ENCODE measurements around the gene ATP6V1B1.

Gene ATP6V1B1

DNA sequence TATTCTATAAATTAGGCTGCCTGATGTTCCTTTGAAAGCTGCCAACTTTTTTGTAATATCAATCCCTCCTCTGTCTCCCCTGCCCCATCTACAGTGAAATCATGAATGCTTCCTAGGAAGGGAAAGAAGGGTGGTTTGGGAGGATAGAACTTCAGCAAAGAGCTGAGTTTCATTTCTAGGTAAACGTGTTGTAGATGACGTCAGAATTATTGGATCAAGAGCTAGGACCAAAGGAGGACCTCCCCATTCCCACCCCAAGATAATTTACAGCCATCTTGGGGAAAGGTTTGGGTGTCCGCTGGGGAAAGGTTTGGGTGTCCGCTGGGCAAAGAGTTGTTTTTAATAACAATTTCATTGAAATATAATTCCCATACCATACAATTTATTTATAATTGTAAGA, 31.5 kb downstream of the ATP6V1B1 start:
- no peak for DNase-seq (ENCODE audit: low spot score)

DNA sequence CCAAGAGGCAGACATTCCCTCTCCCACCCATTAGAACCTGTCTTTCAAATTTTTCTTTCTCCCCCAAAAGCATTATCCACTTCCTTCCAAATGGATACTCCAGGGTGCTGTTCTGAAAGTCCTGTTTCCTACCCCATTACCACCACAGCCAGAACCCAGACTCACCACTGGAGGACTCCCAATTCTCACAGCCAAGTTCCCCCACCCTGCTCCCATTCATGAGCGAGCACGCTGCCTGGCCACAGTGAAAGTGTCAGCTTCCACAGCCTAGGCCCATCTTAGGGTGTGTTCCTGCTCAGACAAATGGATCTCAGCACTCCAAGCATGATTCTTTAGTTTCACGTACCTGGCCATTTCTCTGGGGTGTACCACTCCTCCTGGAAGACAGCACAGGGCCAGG, 38.9 kb downstream of the ATP6V1B1 start:
- no peak for DNase-seq (ENCODE audit: low spot score)

DNA sequence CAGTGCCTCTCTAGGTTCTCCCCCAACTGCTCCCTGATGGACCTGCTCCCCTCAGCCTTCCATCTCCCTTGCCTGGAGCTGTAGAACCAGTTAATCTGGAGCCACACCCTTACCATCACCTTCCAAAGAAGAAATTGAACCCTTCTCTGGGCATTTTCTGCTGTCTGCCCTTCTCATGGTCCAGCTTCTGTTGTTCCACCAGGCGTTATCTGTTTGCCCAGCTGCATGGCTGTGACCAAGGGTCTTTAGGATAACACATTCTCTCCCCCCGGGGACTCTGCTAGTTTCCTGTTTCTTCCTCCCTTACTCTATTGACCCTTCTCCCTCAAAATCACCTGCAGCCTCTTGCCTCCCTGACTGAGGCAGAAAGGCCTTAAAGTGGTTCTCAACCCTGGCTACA, 39.5 kb downstream of the ATP6V1B1 start:
- DNase-seq (ENCODE audit: low spot score): no peak

DNA sequence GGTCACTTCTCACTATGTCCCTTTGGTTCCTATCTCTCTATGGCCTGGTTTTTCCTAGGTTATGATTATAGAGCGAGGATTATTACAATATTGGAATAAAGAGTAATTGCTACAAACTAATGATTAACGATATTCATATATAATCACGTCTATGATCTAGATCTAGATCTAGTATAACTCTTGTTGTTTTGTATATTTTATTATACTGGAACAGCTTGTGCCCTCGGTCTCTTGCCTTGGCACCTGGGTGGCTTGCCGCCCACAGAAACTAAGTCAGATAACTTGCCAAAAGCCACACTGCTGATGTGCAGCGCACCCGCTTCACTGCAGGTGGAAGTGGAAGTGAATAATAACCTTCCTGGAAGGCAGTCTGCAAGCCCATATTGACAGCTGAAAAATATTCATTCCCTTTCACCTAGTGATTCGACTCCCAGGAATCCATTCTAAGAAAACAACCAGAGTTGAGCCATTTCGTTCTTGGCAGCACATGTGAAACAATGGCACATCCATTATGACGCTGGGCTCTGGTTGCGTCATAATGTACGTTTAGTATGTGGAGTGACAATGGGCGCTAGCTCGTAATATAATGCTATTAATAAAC, 42.0 kb downstream of the ATP6V1B1 start:
- DNase-seq (ENCODE audit: low spot score): peak; percentile 25

DNA sequence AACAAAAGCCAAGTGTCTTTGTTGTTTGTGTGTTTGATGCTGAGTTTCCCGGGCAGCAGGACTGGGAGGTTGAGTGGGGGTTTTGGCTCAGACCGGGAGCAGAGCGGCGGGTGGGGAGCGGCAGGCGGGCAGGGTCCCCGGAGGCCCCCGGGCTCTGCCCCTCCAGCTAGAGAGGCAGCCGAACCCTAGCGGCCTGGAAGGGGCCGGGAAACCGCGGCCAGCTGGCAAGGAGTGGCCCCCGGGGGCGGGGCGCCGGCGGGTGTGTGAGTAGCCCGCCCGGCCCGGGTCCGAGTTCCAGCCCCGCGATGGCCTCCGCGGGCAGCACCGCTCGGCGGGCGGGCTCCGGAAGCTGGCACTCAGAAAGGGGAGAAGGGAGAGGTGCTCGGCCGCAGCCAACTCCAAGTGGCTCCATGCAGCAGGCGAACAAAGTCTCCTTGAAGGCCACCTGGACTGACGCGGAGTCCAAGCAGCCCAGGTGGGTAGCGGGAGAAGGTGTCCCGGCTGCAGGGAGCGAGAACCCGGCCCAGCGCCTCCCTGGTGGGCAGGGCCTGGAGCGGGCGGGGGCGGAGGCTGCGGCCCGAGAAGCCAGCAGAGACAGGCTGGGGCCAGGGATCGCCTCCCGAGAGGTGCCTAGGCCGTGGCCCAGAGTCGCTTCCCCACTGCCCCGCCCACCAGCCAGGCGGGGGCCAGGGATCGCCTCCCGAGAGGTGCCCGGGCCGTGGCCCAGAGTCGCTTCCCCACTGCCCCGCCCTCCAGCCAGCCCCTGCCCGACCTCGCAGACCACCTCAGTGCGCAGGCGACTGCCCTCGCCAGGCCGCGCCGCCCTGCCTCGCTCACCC, 42.9 kb downstream of the ATP6V1B1 start, which contains the start of gene ANKRD53:
Gene ANKRD53, plus strand, starts transcription at position 290 of the 839 bp plus-strand sequence. Its CDS starts 16 bp downstream, at position 306.
- no peak for DNase-seq (ENCODE audit: low spot score)

DNA sequence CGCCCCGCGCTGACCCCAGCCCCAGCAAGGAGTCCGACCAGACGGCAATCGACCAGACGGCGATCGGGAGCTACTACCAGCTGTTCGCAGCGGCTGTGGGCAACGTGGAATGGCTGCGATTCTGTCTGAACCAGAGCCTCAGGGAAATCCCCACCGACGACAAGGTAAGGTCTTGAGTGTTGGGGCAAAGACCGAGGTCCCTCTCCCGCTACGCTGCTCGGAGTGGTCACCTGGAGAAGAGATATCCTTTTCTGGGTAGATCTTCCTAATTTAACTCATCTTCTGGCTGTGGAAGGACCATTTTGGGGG, 43.4 kb downstream of the ATP6V1B1 start:
- DNase-seq (ENCODE audit: low spot score): no peak

DNA sequence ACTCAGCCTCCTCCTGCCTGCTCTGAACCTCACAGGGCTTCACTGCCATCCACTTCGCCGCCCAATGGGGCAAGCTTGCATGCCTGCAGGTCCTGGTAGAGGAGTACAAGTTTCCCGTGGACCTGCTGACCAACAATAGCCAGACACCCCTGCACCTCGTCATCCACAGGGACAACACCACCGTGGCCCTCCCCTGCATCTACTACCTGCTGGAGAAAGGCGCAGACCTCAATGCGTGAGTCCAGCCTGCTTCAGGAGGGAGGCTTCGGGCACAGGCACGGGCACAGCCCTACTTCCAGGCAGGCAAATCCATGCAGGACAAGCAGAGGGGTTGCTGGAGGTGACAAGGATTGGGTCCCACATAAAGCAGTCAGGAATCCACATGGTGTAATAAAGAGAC, 43.9 kb downstream of the ATP6V1B1 start:
- DNase-seq (ENCODE audit: low spot score): no peak

DNA sequence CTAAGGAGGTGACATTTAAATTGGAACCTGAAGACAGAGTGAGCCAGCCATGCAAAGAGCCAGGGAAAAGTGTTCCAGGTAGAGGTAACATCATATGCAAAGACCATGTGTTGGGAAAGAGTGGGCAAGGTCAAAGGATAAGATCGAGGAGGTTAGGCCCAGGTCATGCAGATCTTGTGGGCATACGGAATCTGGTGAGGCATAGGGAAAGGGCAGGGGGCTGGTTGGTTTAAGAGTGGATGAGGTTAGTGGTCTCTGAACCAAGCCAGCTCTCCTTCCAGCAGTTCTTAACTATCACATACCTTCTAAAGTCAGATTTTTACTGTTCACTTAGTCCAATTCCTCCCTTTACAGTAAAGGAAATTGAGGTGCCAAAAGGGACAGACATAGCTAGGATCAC, 45.7 kb downstream of the ATP6V1B1 start:
- no peak for DNase-seq (ENCODE audit: low spot score)

DNA sequence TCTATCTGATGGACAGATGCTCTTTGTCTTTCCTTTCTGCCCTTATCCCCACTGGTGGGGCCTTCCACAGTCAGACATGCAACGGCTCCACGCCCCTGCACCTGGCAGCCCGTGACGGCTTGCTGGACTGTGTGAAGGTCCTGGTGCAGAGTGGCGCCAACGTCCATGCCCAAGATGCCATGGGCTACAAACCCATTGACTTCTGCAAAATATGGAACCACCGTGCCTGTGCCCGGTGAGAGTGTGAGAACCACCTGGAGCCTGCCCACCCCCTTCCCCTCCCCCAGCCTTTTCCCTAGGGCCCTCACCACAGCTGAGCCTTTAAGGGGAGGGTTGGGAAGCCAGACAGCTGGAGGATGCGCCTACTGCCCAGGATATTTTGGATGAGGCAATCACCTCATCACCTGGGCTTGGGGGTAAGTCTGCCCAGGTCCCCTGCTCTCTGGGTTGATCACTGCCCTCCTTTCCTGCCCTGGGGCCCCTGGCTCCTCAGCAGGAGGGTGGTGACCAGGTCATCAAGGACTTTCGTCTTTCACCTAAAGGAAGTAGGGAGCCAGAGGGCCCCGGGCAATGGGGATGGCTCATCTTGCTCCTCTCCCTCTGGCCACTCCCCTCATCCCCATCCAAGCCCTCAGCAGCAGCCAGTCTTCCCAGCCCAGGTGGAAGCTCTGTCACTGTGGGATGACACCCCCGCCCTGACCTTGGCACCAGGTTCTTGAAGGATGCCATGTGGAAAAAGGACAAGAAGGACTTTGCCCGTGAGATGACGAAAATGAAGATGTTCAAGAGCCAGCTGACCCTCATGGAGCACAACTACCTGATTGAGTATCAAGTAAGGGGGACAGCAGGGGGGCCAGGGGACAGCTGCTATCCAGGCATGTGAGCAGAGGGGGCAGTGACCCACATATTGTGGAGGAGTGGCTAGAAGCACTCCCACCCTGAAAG, 46.4 kb downstream of the ATP6V1B1 start:
- no peak for DNase-seq (ENCODE audit: low spot score)

DNA sequence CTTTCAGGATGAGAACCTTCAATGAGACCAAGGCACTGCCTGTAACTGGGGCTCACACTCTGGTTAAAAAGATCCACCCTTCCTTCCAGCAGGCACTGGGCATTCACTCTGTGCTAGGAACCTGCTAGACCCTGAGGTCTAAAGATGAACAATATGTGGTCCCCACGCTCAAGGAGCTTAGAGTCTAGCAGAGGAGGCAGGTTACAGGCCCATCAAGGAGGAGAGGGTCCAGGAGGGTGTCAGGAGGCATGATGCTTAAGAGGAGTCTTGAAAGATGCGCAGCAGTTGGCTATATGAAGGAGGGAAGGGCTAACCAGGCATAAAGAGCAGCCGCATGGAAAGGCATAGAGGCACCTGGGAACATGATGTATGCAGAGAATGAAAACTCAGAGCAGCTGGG, 47.3 kb downstream of the ATP6V1B1 start:
- DNase-seq (ENCODE audit: low spot score): no peak

DNA sequence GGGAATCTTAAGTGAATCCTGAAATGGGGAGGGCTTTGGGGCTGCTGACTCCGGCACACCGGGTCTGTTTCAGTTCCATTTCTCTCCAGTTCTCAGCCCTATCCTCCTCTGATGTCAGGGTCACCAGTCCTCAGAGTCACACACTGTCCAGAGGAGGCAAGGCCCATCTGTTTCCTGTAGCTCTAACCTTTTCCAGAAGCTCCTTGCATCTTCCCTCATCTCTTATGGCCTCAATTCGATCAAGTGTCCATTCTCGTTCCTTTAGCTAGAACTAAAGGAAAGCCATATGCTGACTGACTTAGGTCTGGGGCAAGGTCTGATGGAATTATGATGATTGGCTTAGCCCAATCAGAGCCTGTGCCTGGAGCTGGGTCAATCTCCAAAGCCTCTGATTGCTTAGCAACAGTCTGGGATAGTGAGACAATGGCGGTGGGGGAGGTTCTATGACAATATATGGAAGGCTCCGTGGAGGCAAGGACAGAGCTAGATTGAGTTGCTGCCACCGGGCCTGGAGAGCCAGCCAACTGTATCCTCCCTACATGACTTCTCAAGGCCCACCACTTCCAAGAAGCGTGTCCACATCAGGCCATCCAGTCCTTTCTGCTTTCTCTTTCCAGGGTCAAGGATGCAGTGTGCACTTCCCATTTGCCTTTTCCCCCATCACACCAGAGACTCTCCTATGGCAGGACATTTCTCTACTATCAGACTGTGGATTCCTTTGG, 48.0 kb downstream of the ATP6V1B1 start:
- no peak for DNase-seq (ENCODE audit: low spot score)

DNA sequence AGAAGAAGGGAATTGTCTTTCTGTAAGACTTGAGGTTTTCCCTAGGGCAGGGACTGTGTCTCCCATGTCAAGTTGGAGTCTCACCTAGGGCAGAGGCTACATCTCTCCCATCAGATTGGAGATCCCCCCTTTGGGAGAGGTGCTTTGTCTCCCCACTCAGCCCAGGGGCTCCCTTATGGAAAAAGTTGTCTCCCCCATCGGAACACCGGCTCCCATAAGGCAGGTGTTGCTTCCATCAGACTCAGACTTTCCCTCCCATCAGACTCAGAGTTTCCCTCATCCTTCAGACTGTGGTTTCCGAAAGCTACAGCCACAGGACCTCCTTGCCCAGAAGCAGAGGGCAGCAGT, 48.5 kb downstream of the ATP6V1B1 start:
- DNase-seq (ENCODE audit: low spot score): no peak

DNA sequence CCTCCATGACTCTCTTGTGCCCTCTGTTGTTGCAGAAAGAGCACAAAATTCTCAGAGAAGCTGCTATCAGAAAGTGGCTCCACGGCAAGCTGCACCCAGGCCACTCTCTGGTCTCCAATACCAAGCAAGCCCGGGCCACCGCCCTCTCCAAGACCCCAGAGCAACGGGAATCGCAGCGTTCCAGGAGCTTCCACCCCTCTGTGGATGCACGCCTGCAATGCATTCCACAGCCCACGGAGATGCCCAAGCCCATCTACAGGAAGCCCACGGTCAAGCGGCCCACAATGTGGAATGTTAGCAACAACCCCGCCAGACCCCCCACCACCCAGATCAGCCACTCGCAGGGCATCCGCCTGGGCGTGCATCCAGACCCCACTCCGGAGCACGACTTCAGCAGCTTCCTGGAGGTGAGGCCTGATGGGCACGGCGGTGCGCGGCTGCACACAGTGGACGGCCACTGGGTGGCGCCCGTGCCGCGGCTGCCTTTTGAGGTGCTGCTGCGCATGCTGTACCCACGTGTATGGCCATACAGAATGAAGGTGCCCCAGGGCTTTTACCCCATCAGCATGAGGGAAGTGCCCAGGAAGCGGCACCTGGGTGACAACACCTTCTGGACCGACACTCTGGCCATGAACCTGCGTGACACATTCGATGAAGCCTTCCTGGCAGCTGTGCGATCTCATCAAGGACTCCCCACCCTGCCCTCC, 49.0 kb downstream of the ATP6V1B1 start:
- DNase-seq (ENCODE audit: low spot score): peak; percentile 79

DNA sequence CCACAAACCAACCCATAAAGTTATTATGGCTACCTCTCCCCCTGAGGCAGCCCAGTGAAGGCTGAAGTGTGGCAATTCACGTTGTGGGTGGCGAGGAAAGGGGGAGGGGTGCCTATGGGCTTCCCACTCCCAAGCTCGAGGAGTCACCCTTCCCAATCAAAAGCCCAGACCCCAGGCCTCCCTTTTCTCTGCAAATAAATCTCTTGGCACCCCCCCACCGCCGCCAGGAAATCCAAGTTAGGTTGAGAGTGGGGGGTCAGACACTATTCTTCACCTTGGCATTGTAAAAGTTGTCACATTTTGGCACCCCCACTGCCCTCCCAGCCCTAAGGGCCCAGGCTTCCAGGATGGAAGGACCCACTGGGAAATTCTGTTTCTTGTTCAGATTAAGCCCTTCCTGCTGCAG, 49.6 kb downstream of the ATP6V1B1 start:
- no peak for DNase-seq (ENCODE audit: low spot score)

DNA sequence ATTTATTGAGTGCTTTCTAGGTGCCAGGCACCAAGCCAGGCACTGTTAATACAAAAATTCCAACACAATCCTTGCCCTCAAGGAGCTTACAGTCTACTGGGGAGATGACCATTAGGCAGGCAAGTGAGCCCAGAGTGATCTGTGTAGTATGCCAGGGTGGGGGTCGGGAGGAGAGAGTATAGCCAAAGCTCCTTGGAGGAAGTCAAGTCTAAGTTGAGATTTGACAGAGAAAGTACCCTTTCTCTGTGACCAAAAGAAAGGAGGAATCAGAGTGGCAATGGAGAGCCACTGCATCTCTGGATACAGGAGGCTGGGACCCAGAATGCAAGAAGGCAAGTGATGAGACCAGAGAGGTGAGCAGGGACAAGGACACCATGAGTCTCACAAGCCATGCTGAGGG, 50.3 kb downstream of the ATP6V1B1 start:
- DNase-seq (ENCODE audit: low spot score): no peak

DNA sequence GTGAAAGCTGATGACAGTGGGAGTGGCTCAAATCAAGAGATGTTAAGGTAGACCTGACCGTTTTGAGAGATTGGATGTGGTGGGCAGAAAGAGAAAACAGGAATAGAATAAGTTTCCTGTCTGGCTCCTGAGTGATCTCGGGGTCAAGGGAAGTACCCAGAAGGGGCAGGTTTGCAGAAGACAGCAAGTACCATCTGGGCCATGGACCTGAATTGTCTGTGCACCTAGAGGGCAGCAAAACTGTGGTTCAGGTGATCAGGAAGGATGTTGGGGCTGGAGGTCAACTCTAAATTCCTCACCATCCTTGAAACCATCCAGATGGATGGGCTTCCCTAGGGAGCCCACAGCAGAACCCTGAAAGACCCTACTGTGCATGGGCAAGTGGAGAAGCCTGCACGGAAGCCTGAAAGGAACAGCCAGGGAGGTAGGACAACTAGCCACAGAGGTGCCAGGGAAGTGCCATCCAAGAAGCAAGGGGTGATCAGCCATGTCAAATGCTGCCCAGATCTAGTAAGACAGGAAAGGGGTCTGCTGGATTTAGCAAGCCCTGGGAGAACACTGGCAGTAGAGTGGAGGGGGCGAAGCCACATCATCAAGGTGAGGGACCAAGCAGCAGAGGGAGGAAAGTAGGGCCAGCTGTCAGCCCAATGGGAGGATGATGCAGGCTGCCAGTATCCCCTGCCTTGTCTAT, 50.9 kb downstream of the ATP6V1B1 start:
- DNase-seq (ENCODE audit: low spot score): no peak

DNA sequence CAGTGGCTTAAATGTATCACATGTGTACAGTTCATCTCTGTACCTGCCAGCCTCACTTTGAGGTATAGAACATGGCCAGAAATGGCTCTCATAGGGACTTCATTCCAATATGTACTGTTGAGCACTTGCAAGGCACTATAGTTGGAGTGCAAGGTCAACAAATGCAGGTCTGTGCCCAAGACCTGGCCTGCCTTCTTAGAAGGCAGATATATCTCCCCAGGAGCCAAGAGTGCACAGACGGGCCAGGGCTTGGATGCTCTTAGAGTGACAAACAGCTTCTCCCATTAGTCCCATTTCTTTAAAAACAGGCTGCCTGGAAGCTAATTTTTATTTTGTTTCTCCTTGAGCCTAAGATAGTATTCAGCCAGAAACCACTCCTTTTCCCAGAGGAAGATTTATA, 51.7 kb downstream of the ATP6V1B1 start:
- DNase-seq (ENCODE audit: low spot score): no peak

DNA sequence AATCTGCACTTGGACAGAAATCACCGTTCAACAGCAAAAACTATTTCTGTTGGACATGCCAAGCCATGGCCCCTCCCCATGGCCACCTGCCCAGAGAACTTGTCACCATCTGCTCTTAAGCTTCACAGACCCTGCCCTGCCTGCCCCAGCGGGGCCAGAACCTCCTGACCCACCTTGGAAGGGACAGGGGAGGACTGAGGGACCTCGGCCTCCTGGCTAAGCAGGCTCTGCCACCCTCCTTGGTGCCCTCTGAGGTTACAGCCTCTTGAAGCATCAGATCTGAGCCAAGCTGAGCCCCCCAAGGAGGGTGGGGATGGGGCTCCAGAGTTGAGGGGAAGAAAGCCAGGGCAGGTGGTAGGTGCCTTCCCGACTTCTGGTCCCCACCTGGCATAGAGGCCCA, 52.5 kb downstream of the ATP6V1B1 start:
- DNase-seq (ENCODE audit: low spot score): no peak

DNA sequence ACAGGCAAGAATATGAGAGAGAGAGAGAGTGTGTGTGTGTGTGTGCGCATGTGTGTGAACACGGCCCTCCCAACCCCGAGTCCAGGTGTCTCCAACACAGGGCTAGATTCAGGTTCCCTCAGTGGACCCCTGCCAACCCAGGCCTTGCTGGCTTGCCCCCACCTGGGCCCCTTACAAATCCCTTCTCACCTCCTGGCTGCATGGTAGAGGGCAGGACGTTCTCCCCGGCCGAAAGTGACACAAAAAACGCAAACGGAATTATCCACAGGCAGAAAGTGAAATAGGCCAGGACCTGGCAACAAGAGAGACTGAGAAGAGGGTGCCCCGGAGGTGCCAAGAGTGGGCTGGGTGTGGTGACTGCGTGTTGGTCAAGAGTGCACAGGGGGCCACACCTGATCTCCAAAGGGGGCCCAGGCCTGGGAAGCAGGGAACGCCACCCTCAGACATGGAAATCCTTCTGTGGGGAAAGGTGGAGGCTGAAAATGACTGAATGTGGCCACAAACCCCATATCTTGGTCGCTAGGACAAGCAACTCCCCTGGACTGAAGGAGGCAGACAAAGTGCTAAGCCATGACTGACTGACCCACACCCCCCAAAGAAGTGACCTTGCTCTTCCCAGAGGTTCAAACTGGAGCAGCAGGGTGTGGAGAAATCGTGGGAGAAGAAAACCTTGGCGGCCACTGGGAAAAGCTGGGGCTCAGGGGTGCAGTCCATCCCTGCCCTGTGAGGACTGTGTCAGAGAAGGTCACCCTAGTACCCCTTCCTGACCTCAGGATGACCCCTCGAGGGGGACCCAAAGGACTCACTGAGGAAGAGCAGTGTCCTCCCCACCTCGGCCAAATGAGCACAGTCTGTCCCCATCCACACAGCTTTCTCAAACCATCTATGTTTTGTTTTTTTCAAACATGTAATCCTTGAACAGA, 53.3 kb downstream of the ATP6V1B1 start:
- DNase-seq (ENCODE audit: low spot score): no peak

DNA sequence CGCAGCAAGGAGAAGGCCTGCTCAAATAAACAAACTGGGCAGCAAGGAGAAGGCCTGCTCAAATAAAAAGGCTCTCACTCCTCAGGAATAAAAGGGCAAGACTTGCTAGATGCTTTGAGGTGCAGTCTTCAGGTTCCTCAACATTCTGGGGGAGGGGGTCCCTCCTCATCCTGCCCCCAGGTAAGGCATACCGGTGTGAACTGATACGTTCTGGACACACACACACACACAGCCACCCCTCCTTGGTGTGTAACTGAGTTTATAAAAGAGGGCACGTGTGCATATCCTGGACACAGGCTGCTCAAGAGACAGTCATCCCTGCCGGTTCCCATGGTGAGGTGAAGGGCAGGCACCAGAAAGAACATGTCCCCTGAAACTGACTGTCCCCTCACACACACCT, 54.5 kb downstream of the ATP6V1B1 start:
- no peak for DNase-seq (ENCODE audit: low spot score)

Data from CD4-positive, alpha-beta T cell treated with Interleukin-2 at 100 ng/mL for 4 hours (primary cell).